GM20431 (cell line): ENCODE results near the gene UPF2.
"Not testable (repeated sequence)": the region's sequence is repeated elsewhere in the genome, so short reads cannot be mapped to it uniquely, and the experiment has no call there.

ENCODE experiments used
- in situ Hi-C: fragments of 300-500 bp; cut with MseI, MboI; formaldehyde crosslinking; loops from one replicate; pipeline ENCODE4 v1.15.0; 2020; ENCODE audit warnings: low sequenced_read_pairs; ENCODE audit not compliant: unreplicated experiment

Gene UPF2

GRCh38 chr10:12041766-12042408 lies 722 bp downstream of the UPF2 start:
- in situ Hi-C loops, result no loop called here

DNA sequence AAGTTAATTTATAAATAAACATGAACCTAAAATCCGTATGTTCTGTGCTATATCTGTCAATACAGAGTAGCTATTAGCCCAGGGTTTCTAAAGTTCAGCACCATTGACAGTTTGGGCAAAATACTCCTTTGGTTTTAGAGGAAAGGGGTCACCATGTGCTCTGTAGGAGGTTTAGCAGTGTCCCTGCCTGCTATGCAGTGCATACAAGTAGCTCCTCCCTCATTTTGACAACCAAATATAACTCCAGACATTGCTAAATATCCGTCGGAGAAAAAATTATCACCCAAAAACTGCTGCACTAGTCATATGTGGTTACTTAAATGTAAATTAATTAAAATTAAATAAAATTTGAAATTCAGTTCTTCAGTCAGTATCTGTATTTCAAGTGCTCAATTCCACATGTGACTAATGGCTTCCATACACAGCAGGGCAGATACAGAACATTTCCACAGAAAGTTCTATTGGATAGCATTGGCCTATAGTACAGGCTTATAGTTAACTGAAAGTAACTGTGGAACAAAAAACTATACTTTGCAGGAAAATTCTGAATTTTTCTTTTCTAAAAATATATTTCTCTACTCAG lies 6.4 kb downstream of the UPF2 start:
- in situ Hi-C loops, result no loop called here

DNA sequence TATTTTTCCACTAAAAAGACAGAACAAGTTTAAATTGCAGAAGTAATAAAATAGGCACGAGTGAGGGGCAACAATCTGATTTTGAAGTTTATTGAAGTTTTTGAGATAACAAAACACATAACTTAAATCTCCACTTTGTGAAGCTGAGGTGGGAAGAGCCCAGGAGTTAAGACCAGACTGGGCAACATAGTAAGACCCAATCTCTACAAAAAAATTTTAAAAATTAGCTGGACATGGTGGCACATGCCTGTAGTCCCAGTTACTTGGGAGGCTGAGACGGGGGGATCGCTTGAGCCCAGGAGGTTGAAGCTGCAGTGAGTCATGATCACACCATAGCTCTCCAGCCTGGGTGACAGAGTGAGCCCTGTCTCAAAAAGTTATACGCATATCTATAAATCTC lies 11.2 kb downstream of the UPF2 start:
- in situ Hi-C loops, result no loop called here

- in situ Hi-C loops, result no loop called here
These were observed 15.1 kb downstream of the UPF2 start for GRCh38 chr10:12027539-12027938.

DNA sequence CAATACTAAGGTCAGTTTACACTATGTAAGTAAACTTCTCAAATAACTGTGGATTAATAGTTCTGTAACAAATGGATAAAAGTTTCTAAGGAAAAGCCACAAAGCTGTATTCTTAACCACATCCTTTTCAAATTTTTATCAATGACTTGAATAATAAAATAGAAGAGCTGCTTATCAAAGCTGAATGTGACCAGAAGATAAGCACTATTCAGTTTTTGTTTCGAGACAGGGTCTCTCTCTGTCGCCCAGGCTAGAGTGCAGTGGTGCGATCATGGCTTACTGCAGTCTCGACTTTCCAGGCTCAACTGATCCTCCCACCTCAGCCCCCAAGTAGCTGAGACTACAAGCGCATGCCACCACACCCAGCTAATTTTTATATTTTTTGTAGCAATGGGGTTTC lies 17.0 kb downstream of the UPF2 start:
- in situ Hi-C loops, result no loop called here

- in situ Hi-C loops, result no loop called here
These were observed 19.9 kb downstream of the UPF2 start for GRCh38 chr10:12022580-12023257.

GRCh38 chr10:12020574-12020973 lies 22.0 kb downstream of the UPF2 start:
- in situ Hi-C loops, result no loop called here

GRCh38 chr10:12019283-12019971 lies 23.2 kb downstream of the UPF2 start:
- in situ Hi-C loops, result no loop called here

DNA sequence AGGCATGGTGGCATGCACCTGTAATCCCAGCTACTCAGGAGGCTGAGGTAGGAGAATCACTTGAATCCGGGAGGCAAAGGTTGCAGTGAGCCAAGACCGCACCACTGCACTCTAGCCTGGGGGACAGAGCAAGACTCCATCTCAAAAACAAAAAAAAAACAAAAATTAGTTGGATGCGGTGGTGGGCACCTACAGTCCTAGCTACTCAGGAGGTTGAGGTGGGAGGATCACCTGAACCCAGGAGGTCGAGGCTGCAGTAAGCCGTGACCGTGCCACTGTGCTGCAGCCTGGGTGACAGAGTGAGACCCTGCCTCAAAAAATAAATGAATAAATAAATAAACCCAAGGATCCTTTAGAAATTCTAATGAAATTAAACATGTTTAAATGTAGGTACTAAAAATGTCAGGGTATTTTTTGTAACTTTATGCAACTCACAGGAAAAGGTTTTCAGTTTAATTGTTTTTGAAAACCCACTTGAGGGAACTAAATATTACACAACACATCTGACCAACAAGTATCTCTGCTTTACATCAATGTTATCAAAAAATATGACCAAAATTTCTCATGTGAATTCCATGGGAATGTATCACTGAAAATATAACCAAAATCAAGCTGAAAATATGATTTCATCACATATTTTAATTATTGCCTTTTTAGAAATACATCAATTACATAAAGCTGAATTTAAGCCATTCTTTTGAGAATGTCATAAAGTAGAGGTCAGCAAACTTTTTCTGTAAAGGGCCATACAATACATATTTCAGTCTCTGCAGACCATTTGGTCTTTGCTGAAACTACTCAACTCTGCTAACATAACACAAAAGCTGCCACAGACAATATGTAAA lies 23.9 kb downstream of the UPF2 start:
- in situ Hi-C loops, result no loop called here

DNA sequence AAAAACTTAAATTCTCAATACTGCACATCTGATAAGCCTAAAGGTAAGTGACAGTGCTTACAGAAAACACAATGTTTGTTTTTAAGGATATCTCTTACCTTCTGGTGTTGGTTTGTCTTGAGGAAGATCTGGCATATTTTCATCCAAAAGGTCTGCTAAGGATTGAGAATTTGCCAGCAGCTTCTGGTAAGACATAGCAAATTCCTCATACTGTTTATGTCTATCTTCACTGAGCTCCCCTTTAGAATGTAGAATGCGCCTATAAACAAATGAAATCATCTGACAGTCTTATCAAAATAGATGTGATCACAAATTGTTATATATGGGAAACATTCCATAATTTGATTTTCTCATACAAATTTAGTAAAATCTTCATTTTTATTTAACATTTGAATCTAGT lies 28.7 kb downstream of the UPF2 start:
- in situ Hi-C loops, result no loop called here

- in situ Hi-C loops, result not testable (repeated sequence)
These were observed 29.2 kb downstream of the UPF2 start for GRCh38 chr10:12013391-12013790.

GRCh38 chr10:12010353-12010752 lies 32.3 kb downstream of the UPF2 start:
- in situ Hi-C loops, result no loop called here

GRCh38 chr10:12008842-12009241 lies 33.8 kb downstream of the UPF2 start:
- in situ Hi-C loops, result not testable (repeated sequence)

DNA sequence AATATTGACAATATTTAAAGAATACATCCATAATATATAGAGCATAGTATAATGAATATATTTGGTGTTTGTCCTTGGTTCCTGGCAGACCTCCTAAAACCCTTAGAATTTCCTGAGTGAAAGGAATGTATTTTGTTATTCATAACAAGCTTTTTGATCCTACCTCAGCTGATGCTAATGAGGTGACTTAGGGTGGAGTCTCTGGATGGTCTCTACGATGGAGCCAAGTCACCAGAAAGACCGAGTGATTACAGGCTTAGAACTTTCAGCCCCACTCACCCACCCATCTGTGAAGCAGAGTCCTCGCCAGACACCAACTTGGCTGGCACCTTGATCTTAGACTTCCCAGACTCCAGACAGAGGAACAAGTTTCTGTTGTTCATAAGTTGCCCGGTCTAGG lies 35.9 kb downstream of the UPF2 start:
- in situ Hi-C loops, result no loop called here

DNA sequence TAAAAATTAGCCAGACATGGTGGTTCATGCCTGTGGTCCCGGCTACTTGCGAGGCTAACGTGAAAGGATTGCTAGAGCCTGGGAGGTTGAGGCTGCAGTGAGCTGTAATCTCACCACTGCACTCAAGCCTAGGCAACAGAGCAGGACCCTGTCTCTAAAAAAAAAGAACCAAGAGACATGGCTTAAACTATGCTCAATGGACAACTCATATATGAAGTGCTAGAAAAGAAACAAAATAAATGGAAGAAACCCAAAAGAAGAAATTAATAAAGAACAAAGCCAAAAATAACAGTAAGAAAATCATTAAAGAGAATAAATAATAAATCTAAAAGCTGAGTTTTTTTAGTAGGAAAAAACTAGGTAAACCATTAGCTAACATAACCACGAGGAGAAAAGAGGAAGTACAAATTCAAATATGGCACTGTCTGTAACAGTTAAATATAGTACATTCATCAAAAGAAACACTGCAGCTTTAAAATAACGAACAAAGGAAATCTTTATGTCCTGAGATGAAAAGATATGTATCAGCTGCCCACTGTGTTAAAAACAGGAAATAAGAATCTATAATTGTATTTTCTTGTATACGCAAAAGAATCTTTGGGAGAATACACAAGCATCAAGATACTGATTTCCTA lies 48.7 kb downstream of the UPF2 start:
- in situ Hi-C loops, result no loop called here

DNA sequence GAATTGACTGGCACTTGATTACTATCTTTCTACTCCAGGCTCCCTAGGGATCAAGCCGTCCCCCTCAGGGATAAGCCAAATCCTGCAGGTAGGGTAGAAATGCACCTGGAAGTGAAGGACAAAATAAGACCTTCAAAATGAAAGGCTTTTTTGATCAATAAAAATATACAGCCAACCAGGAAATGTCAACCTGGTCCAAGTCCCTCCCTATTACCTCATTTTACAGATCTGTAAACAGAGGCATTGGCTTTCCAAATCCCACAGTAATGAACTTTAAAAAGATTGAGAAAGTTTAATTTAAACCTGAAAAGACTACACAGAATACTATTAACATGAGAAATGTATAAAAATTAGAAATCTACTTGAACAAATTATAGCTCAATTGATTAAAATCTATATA lies 53.7 kb downstream of the UPF2 start:
- in situ Hi-C loops, result loop anchor here (10.0 kb wide), 1 partner anchor 194 kb away; no protein-coding TSS in a partner anchor

GRCh38 chr10:11986593-11987216 lies 55.9 kb downstream of the UPF2 start:
- in situ Hi-C loops, result loop anchor here (10.0 kb wide), 1 partner anchor 192 kb away; no protein-coding TSS in a partner anchor

DNA sequence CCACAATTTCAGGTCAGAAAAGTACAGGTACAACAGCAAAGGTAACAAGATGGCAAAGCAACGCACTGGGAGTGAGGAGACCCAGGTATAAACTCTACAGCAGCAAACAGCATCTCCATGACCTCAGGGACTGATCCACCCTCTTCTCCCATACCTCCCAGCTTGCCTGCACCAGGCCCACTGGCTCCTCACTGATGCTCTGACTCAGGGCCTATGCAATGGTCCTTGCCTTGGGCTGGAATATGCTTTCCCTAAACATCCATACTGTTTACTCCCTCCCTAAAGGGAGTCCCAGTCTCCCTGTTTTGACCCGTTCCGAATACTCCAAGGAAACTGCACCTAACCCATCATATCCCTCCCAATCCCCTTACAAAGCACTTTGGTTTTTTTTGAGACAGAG lies 60.4 kb downstream of the UPF2 start:
- in situ Hi-C loops, result loop anchor here (10.0 kb wide), 1 partner anchor 187 kb away; no protein-coding TSS in a partner anchor

- in situ Hi-C loops, result no loop called here
These were observed 66.8 kb downstream of the UPF2 start for GRCh38 chr10:11975795-11976194.
